A549 (cell line): ENCODE measurements around the gene MPST. TPM values are rescaled to one million over a fixed set of nuclear protein-coding genes. Genes with fewer than 3 reads are reported as not detected.

Experiments used
- ATAC-seq, 2 experiments: fragments of 200-7000 bp in 1 of 2; fragments of >200 bp in 1 of 2; cut with Nextera tagmentation in 1 of 2; cut with Tn5 transposase in 1 of 2; 3 replicates each; pipeline versions ENCODE4 v1.8.0 to v1.9.1; 2018 to 2020; ENCODE audit warnings: mild to moderate bottlenecking in 1 of 2, moderate library complexity in 1 of 2
- CTCF ChIA-PET: fragments of 300-600 bp; sonication (Branson Sonifier 250); formaldehyde crosslinking; extraction: SDS; loops from one replicate; lab custom pipeline; 2021; ENCODE audit warnings: antibody characterized with exemption, inconsistent platforms; lab: Yijun Ruan, JAX
- POLR2A ChIA-PET: fragments of 350-600 bp; formaldehyde crosslinking; extraction: SDS; loops from one replicate; lab custom pipeline; 2021; ENCODE audit warnings: antibody characterized with exemption, inconsistent platforms; lab: Yijun Ruan, JAX
- DNase-seq, 2 experiments: peaks; one replicate each; pipeline versions ENCODE4 v3.0.0 to v3.0.0-alpha.2; 2011 to 2016; ENCODE audit warnings: low read depth in 1 of 2, low spot score in 1 of 2
- FAIRE-seq: peaks from 2 replicates; lab custom pipeline; 2011; peaks lifted over from hg19 to GRCh38; lab: Jason Lieb, UNC
- H3K27ac ChIP-seq, 2 experiments: fragments of >200 bp; sonication (Bioruptor Twin); formaldehyde crosslinking; 3 replicates each; pipeline ENCODE4 v1.5.1; 2016 to 2017
- H3K4me1 ChIP-seq: fragments of >200 bp; sonication (Bioruptor Twin); formaldehyde crosslinking; 3 replicates; pipeline ENCODE4 v1.6.1; 2016
- H3K4me2 ChIP-seq: fragments of >200 bp; sonication (Bioruptor Twin); formaldehyde crosslinking; 3 replicates; pipeline ENCODE4 v1.6.1; 2016
- H3K4me3 ChIP-seq: fragments of >200 bp; sonication (Bioruptor Twin); formaldehyde crosslinking; 3 replicates; pipeline ENCODE4 v1.5.1; 2016
- H3K9me3 ChIP-seq: fragments of >200 bp; sonication (Bioruptor Twin); formaldehyde crosslinking; 3 replicates; pipeline ENCODE4 v1.6.1; 2016
- BHLHE40 ChIP-seq: IDR thresholded peaks from 2 replicates; pipeline ENCODE4 v1.6.1; 2012; ENCODE audit warnings: low read depth, low read length, inconsistent platforms
- CEBPB ChIP-seq, 2 experiments: fragments of >200 bp in 1 of 2; sonication (Bioruptor Twin) in 1 of 2; formaldehyde crosslinking in 1 of 2; IDR thresholded peaks; 2 replicates each; pipeline ENCODE4 v1.6.1; 2012 to 2016
- CHD4 ChIP-seq: fragments of 200-600 bp; sonication (generic); IDR thresholded peaks from 2 replicates; pipeline ENCODE4 v1.6.1; 2016; ENCODE audit warnings: antibody characterized with exemption, mild to moderate bottlenecking, borderline replicate concordance
- CTCF ChIP-seq: fragments of >200 bp; sonication (Bioruptor Twin); formaldehyde crosslinking; IDR thresholded peaks from 3 replicates; pipeline ENCODE4 v1.5.1; 2016
- FOSB ChIP-seq: fragments of 250-450 bp; sonication (Bioruptor Pico); IDR thresholded peaks from 2 replicates; pipeline ENCODE4 v1.5.0; 2020; ENCODE audit warnings: mild to moderate bottlenecking, moderate library complexity
- HES2 ChIP-seq: fragments of >200 bp; sonication (Bioruptor Twin); formaldehyde crosslinking; IDR thresholded peaks from 2 replicates; pipeline ENCODE4 v1.6.1; 2016
- HMGXB4 ChIP-seq: fragments of 250-450 bp; sonication (Bioruptor Pico); IDR thresholded peaks from 2 replicates; pipeline ENCODE4 v1.5.0; 2021; ENCODE audit warnings: mild to moderate bottlenecking, moderate library complexity, borderline replicate concordance
- HOXB5 ChIP-seq: fragments of 250-450 bp; sonication (Bioruptor Pico); IDR thresholded peaks from 2 replicates; pipeline ENCODE4 v1.5.0; 2020; ENCODE audit warnings: mild to moderate bottlenecking, moderate library complexity
- JUN ChIP-seq, 2 experiments: fragments of >200 bp; sonication (Bioruptor Twin); formaldehyde crosslinking; IDR thresholded peaks; 2 replicates in 1 of 2; 3 replicates in 1 of 2; pipeline ENCODE4 v1.6.1; 2016 to 2017
- KDM1A ChIP-seq: fragments of 200-600 bp; sonication (generic); IDR thresholded peaks from 2 replicates; pipeline ENCODE4 v1.6.1; 2016; ENCODE audit warnings: low read depth, mild to moderate bottlenecking
- NPAS2 ChIP-seq: fragments of 250-450 bp; sonication (Bioruptor Pico); IDR thresholded peaks from 2 replicates; pipeline ENCODE4 v1.8.0; 2022; ENCODE audit warnings: mild to moderate bottlenecking, moderate library complexity, borderline replicate concordance
- NR3C1 ChIP-seq: fragments of >200 bp; sonication (Bioruptor Twin); formaldehyde crosslinking; IDR thresholded peaks from 3 replicates; pipeline ENCODE4 v1.6.1; 2017
- PBX3 ChIP-seq: IDR thresholded peaks from 2 replicates; pipeline ENCODE4 v1.6.1; 2012
- POLR2AphosphoS2 ChIP-seq: conservative IDR thresholded peaks from 2 replicates; pipeline ENCODE4 v1.6.1; 2012; ENCODE audit warnings: low read length, improper control_type of control experiment, inconsistent platforms
- REST ChIP-seq: fragments of 200-600 bp; sonication (generic); IDR thresholded peaks from 2 replicates; pipeline ENCODE4 v1.6.1; 2016; ENCODE audit warnings: antibody characterized with exemption, mild to moderate bottlenecking, moderate library complexity
- RFX5 ChIP-seq: fragments of 450-650 bp; IDR thresholded peaks from 2 replicates; pipeline ENCODE4 v1.7.1; 2014; ENCODE audit warnings: antibody characterized with exemption, mild to moderate bottlenecking, moderate library complexity
- RNF2 ChIP-seq: fragments of 200-600 bp; sonication (generic); IDR thresholded peaks from 2 replicates; pipeline ENCODE4 v1.6.1; 2016; ENCODE audit warnings: low read depth, mild to moderate bottlenecking, antibody characterized with exemption, moderate library complexity, borderline replicate concordance
- SMC3 ChIP-seq: fragments of >200 bp; sonication (Bioruptor Twin); formaldehyde crosslinking; IDR thresholded peaks from 3 replicates; pipeline ENCODE4 v1.6.1; 2018; ENCODE audit warnings: inconsistent platforms
- TP53 ChIP-seq: fragments of 250-450 bp; sonication (Bioruptor Pico); IDR thresholded peaks from 2 replicates; pipeline ENCODE4 v1.5.0; 2021; ENCODE audit warnings: mild to moderate bottlenecking, moderate library complexity
- USF2 ChIP-seq: fragments of 450-650 bp; IDR thresholded peaks from 2 replicates; pipeline ENCODE4 v1.6.1; 2014; ENCODE audit warnings: antibody characterized with exemption
- WGBS: methylation state at CpG from one replicate; pipeline ENCODE4 v1.1.6; 2017; ENCODE audit errors: missing lambda C conversion rate; 5-methylcytosine and 5-hydroxymethylcytosine counted together
- polyA plus RNA-seq, 4 experiments: library from polyadenylated mRNA; depleted of rRNA in 3 of 4; stranded (reverse); fragments of >200 nt; fragmentation: RNase III in 1 of 4; extraction: RNeasy Plus Mini Kit Qiagen cat#74134 plus additional on column Dnase treatment in 1 of 4; gene quantifications; 2 replicates in 3 of 4; 3 replicates in 1 of 4; pipeline ENCODE4 v1.2.3, GENCODE V29; 2011 to 2017

MPST gene
- polyA plus RNA-seq, 2 of the 4 experiments (the other 2 are of a cell fraction), result 44.2 to 63.3 TPM

GRCh38 chr22:37064553-37064952 is 45.0 kb downstream of the MPST start:
- ATAC-seq, result no peak
- no peak overlapping the region for H3K27ac ChIP-seq
- TF ChIP-seq BHLHE40 (no peak), FOSB (CRISPR knock-in tag) (no peak), RFX5 (no peak), KDM1A (no peak), CTCF (no peak), TP53 (CRISPR knock-in tag) (no peak), CHD4 (no peak), REST (no peak), USF2 (no peak), PBX3 (no peak), NR3C1 (no peak), HMGXB4 (no peak), HES2 (no peak), JUN (IDR thresholded peaks at IDR 0.05) (no peak), RNF2 (no peak), HOXB5 (no peak), SMC3 (no peak), NPAS2 (CRISPR knock-in tag) (no peak), CEBPB (IDR thresholded peaks at IDR 0.05) (no peak), POLR2AphosphoS2 (no peak)
- TF ChIP-seq, all 56 proteins: peak for 0
- Histone ChIP-seq H3K4me2 (no peak overlapping the region), H3K9me3 (no peaks in the 10 kb centered on the region), H3K4me1 (no peaks in the 10 kb centered on the region), H3K4me3 (no peak overlapping the region)
- CTCF ChIA-PET, result interaction anchor here (0.8 to 1.1 kb wide), 3 partner anchors 12 to 21 kb away, joined by 3 to 4 read pairs (median 4); no protein-coding TSS in a partner anchor
- 83% methylated on average over 8 of the region's 11 CpGs for WGBS
- DNase-seq (no peak), FAIRE-seq (no peak)
- POLR2A ChIA-PET, result no interaction called here
